SK-N-DZ (cell line): ENCODE measurements around the gene RAP2C. TPM values are rescaled to one million over a fixed set of nuclear protein-coding genes. Genes with fewer than 3 reads are reported as not detected.

Source experiments
- DNase-seq: peaks from one replicate; pipeline ENCODE4 v3.0.0-alpha.2; 2015; ENCODE audit warnings: low spot score
- polyA plus RNA-seq, 2 experiments: library from polyadenylated mRNA; depleted of rRNA; stranded (reverse); fragments of >200 nt; gene quantifications; 2 replicates each; pipeline ENCODE4 v1.2.3, GENCODE V29; 2014

The RAP2C gene
- 13.9 and 14.2 TPM in 2 replicates for polyA plus RNA-seq (2014; cell fraction: cytosol; rRNA removed)
- polyA plus RNA-seq (2014; cell fraction: nucleus; rRNA removed) = 5.8 and 8.1 TPM in 2 replicates

DNA sequence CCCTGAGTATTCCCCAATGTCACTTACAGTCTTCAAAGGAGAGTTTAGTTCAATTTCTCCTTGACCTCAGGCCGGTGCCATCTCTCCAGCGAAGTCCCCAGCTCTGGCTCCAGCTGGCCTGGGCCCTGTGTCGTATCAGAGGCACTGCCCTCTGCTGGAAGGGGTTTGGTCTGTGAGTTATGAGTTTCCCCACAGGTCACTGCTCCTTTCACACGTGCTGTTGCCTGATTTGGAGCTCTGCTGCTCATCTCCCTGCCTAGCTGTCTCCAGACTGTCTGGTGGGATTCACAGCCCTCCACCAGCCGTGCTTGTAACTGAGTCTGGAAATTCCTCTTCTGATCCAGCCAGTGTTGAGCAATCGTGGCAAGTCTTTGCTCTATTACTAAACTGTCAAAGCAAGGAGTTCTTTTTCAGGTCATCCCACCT, at the start of gene RAP2C:
Gene RAP2C (minus strand): TSS at position 105 of the 426 bp plus-strand sequence. CDS start 2,179 bp downstream, outside the sequence.
- peak; percentile 67 for DNase-seq

- no peak for DNase-seq
Measured at GRCh38 chrX:132267392-132267791, 48.1 kb upstream of the RAP2C start.

GRCh38 chrX:132266583-132267355, 47.5 kb upstream of the RAP2C start:
- DNase-seq = no peak

- no peak for DNase-seq
Measured at GRCh38 chrX:132263127-132263526, 43.9 kb upstream of the RAP2C start.

DNA sequence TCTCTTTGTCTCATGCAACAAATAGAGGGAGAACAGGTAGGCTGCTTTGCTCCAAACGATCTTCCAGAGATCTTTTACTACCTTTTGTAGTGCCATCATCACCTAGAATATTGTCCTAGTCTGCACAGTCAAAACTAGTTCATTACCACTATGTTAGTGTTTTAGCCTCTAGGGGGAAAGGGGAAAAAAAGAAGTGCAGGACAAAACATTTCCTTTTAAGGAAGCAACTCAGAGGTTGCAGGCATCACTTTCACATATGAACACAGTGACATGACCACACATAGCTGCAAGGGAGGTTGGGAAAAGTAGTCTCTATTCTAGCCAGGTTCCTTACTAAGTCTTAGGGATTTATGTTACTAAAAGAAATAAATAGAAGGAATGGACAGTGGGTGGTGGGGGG, 39.3 kb upstream of the RAP2C start:
- no peak for DNase-seq

GRCh38 chrX:132257116-132257515, 37.9 kb upstream of the RAP2C start:
- DNase-seq = no peak

GRCh38 chrX:132236121-132236520, 16.9 kb upstream of the RAP2C start:
- DNase-seq = no peak

- no peak for DNase-seq
Measured at GRCh38 chrX:132235488-132235887, 16.2 kb upstream of the RAP2C start.

GRCh38 chrX:132231587-132231986, 12.3 kb upstream of the RAP2C start:
- DNase-seq = no peak

- DNase-seq = no peak
Measured at GRCh38 chrX:132227383-132228112, 8.3 kb upstream of the RAP2C start.

GRCh38 chrX:132226169-132226568, 6.9 kb upstream of the RAP2C start:
- no peak for DNase-seq

- peak; percentile 79 for DNase-seq
Measured at GRCh38 chrX:132218100-132218812, 991 bp downstream of the RAP2C start.

- DNase-seq = peak; percentile 57
Measured at GRCh38 chrX:132217203-132218073, 1.8 kb downstream of the RAP2C start.

DNA sequence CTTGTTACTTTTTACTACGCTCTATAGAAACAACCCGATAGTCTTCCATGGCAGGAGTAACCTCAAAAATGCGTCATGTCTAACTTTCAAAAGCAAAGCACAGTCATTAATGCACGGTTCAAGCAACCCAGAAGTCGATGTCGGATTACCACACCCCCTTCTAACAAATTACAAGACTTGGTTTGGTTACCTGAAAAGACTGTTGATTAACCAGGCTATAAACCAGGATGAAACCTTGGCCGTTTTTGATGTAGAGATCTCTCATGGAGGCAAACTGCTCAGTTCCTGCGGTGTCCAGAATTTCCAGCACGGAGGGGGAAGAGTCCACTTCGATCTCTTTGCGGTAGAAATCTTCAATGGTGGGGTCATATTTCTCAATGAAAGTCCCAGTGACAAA, 2.4 kb downstream of the RAP2C start:
- no peak for DNase-seq

- DNase-seq = no peak
Measured at GRCh38 chrX:132216283-132216682, 3.0 kb downstream of the RAP2C start.

DNA sequence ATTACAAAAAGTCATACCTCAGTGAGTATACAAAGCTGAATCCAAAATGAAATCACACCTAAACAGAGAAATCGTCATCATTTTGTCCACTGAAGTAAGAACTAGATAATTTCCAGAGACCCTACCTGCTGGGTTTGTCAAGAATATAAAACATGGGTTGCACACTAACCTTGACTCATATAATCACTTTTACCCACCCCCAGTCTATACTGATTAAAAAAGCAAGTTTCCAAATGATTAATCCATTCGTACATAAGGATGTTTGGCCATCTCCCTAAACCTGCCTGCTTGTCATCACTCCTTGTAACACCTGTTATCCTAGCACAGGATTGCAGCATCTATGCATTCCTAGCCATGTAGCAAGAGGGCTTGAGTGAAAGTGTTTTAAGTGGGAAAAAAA, 4.7 kb downstream of the RAP2C start:
- no peak for DNase-seq

DNA sequence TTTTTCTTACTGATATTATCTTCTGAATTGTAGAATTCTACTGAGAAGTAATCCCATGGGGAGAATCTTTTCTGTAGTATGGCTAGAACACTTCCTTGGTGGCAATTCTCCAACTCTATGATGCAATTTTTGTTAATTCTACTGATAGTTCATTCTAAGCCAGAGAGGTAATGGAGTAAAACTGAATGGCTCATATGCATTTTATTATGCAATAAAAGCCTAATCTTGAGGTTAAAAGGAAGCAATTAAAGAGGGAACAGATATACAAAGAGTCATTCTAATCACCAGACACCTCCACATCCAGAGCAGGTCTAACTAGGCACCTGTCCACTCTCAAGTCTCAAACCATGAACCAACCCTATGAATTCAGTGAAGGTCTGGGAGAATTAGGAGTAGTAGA, 9.7 kb downstream of the RAP2C start:
- DNase-seq = no peak

GRCh38 chrX:132208422-132208821, 10.8 kb downstream of the RAP2C start:
- no peak for DNase-seq

- DNase-seq = no peak
Measured at GRCh38 chrX:132207996-132208395, 11.3 kb downstream of the RAP2C start.

DNA sequence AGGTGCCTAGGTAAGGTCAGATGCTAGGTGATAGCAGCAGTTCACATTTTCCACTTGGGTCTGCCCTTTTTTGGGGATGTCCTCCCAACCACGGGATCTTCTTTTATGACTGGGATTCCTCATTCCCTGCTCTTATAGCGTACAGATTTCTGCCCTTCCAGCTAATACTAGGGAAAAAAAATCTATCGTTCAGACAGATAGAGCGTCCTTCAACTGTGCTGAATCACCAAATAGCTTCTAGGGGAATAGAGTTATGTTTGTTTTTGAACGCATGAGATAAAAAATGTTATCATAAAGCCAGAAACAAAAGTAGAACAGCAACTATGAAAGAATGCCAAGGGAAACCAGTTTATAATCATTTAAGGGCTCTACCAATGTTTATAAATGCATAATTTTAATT, 13.0 kb downstream of the RAP2C start:
- no peak for DNase-seq

DNA sequence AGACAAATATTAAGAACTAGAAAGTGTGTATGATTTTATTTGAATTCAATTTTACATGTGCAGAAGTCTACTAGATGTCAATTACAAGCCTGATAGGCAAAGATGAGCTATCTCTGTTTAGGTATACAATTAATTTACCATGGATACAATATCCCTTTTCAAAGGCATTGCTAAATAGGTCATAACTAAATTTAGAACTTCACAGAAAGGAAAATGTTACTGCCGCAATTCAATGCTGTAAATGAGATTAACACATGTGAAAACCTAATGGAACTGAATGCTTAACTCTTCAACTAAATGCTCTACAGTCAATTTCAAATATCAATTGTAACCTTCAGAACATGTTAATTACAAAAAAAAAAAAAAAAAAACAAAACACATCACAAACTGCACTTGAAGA, 14.6 kb downstream of the RAP2C start:
- DNase-seq = no peak
